Measurements from ENCODE around the gene ZBTB7A. TPM values are rescaled to one million over a fixed set of nuclear protein-coding genes. Genes with fewer than 3 reads are reported as not detected.
"Not testable (repeated sequence)": the region's sequence is repeated elsewhere in the genome, so short reads cannot be mapped to it uniquely, and the experiment has no call there.

The ZBTB7A gene
- total RNA-seq, 1 donor from 2014 or later, result 51.9 TPM

DNA sequence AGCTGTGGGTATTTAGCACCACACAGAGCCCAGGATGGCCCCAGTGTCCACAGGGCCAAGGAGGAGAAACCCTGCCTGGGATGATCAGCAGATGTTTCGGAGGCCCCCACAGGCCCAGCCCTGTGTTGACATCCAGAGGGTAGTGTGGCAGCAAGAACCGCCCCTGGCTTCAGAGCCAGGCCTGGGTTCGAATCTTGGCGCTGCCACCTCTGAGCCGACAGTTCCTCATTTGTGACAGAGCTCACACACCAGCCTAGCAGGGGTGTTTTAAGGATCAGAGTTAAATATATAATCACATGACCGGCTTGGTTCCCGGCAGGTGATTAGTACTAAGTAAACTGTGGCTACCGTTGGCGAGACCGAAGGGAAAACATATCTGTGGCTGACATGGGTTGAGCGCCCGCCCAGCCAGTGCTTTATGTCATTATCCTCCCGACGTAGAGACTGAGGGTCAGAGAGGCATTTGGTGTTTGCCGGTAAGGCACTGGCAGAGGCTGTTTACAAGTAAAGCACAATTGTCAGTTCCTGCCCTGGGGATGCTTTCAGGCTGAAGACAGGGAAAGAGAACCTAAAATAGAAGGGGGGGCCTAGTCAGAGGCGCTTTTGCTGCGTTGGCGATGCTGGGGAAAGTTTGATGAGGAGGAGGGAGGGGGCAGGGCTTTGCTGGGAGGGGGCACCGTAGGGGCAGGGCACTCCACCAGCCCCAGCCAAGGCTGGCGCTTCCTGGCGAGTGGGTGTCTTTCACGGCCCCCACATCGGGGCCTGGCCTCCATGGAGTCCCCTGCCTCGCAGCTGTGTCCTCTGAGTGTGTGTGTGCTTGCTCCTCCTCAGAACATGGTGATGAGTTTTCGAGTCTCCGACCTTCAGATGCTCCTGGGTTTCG, 54.4 kb downstream of the ZBTB7A start:
- ATAC-seq, result no peak
- TF ChIP-seq, protein P1, sequence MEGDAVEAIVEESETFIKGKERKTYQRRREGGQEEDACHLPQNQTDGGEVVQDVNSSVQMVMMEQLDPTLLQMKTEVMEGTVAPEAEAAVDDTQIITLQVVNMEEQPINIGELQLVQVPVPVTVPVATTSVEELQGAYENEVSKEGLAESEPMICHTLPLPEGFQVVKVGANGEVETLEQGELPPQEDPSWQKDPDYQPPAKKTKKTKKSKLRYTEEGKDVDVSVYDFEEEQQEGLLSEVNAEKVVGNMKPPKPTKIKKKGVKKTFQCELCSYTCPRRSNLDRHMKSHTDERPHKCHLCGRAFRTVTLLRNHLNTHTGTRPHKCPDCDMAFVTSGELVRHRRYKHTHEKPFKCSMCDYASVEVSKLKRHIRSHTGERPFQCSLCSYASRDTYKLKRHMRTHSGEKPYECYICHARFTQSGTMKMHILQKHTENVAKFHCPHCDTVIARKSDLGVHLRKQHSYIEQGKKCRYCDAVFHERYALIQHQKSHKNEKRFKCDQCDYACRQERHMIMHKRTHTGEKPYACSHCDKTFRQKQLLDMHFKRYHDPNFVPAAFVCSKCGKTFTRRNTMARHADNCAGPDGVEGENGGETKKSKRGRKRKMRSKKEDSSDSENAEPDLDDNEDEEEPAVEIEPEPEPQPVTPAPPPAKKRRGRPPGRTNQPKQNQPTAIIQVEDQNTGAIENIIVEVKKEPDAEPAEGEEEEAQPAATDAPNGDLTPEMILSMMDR (IDR thresholded peaks at IDR 0.05), result no peak
- Histone ChIP-seq H3K27me3 (ENCODE audit: low read depth) (no peaks in the 10 kb centered on the region), H3K4me3 (no peak overlapping the region), H3K36me3 (peaks cover 46% of the 10 kb centered on the region), H3K27ac (no peak overlapping the region), H3K9me3 (no peaks in the 10 kb centered on the region), H3K4me1 (peaks cover 45% of the 10 kb centered on the region)
- intact Hi-C loops (cut with DNase I), result no loop called here
- DNase-seq, result no peak

DNA sequence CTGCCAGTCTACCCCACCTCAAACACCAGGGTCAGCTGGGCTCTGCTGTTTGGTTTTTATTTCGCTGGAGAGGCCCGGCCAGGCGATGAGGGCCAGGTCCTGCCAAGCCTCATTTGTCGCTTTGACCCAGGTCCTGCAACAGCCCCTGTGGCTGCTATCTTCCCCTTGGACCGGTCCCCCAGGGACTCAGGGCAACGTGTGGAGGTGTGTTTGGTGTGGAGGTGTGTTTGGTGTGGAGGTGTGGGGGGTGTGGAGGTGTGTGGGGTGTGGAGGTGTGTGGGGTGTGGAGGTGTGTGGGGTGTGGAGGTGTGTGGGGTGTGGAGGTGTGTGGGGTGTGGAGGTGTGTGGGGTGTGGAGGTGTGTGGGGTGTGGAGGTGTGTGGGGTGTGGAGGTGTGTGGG, 55.3 kb downstream of the ZBTB7A start:
- H3K27me3 ChIP-seq (ENCODE audit: low read depth); H3K4me3 ChIP-seq; ATAC-seq; H3K27ac ChIP-seq; H3K9me3 ChIP-seq; intact Hi-C loops (cut with DNase I); DNase-seq: not testable (repeated sequence)
- Histone ChIP-seq H3K36me3 (peaks cover 46% of the 10 kb centered on the region), H3K4me1 (peaks cover 50% of the 10 kb centered on the region)

DNA sequence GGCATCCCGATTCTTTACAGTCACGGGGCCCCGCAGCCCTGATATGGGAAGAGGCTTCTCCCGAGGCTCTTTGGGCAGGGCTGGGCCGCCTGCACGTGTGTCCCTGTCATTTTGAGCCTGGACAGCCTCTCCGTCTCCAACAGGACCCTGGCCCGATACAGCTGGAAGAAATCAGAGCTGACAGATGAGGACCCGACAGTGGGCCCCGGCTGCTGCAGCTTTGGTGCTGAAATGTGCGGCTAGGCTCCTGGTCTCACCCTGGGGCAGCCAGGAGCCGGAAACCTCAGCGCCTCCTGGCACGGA, 55.9 kb downstream of the ZBTB7A start:
- Histone ChIP-seq H3K9me3 (no peaks in the 10 kb centered on the region), H3K27ac (no peak overlapping the region), H3K4me3 (no peak overlapping the region), H3K36me3 (peaks cover 39% of the 10 kb centered on the region), H3K27me3 (ENCODE audit: low read depth) (no peaks in the 10 kb centered on the region), H3K4me1 (peaks cover 46% of the 10 kb centered on the region)
- ATAC-seq (no peak), DNase-seq (no peak)
- intact Hi-C loops (cut with DNase I), result no loop called here
- TF ChIP-seq, protein P1 (IDR thresholded peaks at IDR 0.05), result no peak

DNA sequence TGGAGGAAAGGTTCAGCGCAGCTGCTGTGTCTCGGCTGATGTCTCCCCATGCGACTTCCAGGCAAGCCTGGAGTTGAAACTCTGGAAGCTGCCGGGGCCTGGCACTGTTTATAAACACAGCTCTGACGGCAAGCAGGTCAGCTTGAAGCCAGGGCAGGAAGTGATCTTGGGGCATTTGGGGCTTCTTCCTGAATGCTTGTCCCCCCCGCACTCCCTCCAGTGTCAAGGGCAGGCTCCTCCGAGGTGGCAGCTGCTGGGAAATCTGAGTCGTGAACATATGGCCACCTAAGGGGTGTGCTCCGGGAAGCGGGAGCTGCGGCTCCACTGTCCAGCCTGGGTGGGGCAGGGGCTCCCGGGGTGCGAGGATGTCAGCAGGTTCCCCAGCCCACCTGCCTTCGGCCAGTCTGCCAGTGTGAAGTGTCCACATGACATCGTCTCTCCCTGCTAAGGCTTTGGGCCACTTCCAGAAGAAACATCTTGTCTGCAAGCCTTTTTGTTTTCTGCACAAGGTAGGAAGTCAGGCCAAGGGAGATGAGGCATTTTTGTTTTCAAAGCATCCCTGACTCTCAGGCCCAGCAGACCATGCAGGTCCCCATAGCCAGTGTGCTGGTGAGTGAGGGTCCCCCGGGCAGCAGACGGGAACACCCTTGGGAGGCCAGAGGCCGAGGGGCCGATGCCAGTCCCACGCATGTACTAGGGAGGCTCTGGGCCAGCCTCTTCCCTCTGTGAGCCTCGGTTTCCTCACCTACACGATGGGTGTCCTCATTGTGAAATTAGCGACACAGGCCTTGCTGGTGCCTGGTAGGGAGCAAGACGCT, 56.5 kb downstream of the ZBTB7A start:
- Histone ChIP-seq H3K27ac (no peak overlapping the region), H3K27me3 (ENCODE audit: low read depth) (no peaks in the 10 kb centered on the region), H3K4me3 (no peak overlapping the region), H3K4me1 (peaks cover 41% of the 10 kb centered on the region), H3K36me3 (peaks cover 35% of the 10 kb centered on the region), H3K9me3 (no peaks in the 10 kb centered on the region)
- TF ChIP-seq, protein P1 (IDR thresholded peaks at IDR 0.05), result no peak
- intact Hi-C loops (cut with DNase I), result no loop called here
- DNase-seq (no peak), ATAC-seq (no peak)

DNA sequence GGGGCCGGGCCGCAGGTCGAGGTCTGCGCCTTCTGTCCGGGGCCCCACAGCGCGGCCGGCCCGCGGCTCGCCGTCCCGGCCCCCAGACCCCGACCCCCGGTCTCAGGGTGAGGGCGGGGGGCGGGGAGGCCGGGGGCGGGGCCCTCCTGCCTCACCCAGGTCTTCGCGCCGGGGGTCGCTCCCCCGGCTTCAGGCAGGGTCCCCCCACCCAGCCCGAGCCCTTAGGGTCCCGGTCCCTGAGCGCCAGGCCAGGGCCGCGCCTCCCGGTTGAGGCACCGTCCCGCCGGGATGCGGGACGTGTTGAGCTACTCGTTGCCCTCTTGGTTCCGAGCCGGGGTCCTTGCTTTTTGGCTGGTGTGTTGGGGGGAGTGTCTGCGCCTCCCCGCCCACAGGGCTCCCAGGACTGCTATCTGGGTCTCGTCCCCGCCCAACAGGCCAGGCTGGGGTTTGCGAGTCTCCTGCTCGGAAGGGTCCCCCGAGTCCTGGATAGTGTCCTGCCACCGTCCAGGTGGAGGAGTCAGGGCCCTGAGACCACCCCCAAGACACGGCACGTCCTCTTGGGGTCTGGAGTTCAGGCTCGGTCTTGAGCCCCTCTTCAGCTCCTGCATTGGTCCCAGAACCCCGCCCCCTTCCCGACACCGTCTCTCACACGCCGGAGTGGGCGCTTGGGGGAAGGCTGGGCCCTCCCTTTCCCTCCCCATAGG, 58.7 kb downstream of the ZBTB7A start:
- intact Hi-C loops (cut with DNase I), result no loop called here
- Histone ChIP-seq H3K9me3 (no peaks in the 10 kb centered on the region), H3K36me3 (peaks cover 13% of the 10 kb centered on the region), H3K4me1 (peaks cover 41% of the 10 kb centered on the region), H3K4me3 (peak overlapping the region; percentile 95), H3K27ac (peak overlapping the region; percentile 87), H3K27me3 (ENCODE audit: low read depth) (no peaks in the 10 kb centered on the region)
- ATAC-seq, result peak in 1 of 2 donors; percentile 13
- TF ChIP-seq, protein P1 (IDR thresholded peaks at IDR 0.05), result no peak
- no peak for DNase-seq
